HCT116 (cell line): Measurements from ENCODE around the gene PAGE4.

Experiments
- EZH2 ChIP-seq: fragments of 200-600 bp; sonication (generic); IDR thresholded peaks from 2 replicates; pipeline ENCODE4 v1.6.1; 2017; ENCODE audit warnings: antibody characterized with exemption, mixed run types
- FOSL1 ChIP-seq: IDR thresholded peaks from 2 replicates; pipeline ENCODE4 v1.6.1; 2012; ENCODE audit warnings: low read depth
- SIN3A ChIP-seq: IDR thresholded peaks from 2 replicates; pipeline ENCODE4 v1.6.1; 2012; ENCODE audit warnings: low read depth
- YY1 ChIP-seq: IDR thresholded peaks from 2 replicates; pipeline ENCODE4 v1.6.1; 2011; ENCODE audit warnings: low read length, low read depth, moderate library complexity, mild to moderate bottlenecking; ENCODE audit not compliant: insufficient replicate concordance; ENCODE audit errors: extremely low read depth
- TF ChIP-seq, protein P1 (sequence below), 3 experiments: fragments of 200-600 bp in 1 of 3; sonication (generic) in 1 of 3; IDR thresholded peaks in 2 of 3; conservative IDR thresholded peaks in 1 of 3; 2 replicates each; pipeline ENCODE4 v1.5.1; 2012 to 2017; ENCODE audit warnings: low read depth in 2 of 3, low read length in 2 of 3, antibody characterized with exemption in 1 of 3, borderline replicate concordance in 1 of 3, control low read depth in 1 of 3, mild to moderate bottlenecking in 1 of 3, mixed read lengths in 1 of 3, mixed run types in 1 of 3, moderate library complexity in 1 of 3; ENCODE audit not compliant: insufficient read depth in 1 of 3
- TF ChIP-seq, protein P2 (sequence below): IDR thresholded peaks from 2 replicates; pipeline ENCODE4 v1.6.1; 2012; ENCODE audit warnings: low read depth
- TF ChIP-seq, protein P3 (sequence below): IDR thresholded peaks from 2 replicates; pipeline ENCODE4 v1.6.1; 2011; ENCODE audit warnings: mild to moderate bottlenecking, low read length, moderate library complexity; ENCODE audit not compliant: insufficient replicate concordance; ENCODE audit errors: extremely low read depth
- TF ChIP-seq, protein P4 (sequence below): IDR thresholded peaks from 2 replicates; pipeline ENCODE4 v1.6.1; 2012

DNA sequence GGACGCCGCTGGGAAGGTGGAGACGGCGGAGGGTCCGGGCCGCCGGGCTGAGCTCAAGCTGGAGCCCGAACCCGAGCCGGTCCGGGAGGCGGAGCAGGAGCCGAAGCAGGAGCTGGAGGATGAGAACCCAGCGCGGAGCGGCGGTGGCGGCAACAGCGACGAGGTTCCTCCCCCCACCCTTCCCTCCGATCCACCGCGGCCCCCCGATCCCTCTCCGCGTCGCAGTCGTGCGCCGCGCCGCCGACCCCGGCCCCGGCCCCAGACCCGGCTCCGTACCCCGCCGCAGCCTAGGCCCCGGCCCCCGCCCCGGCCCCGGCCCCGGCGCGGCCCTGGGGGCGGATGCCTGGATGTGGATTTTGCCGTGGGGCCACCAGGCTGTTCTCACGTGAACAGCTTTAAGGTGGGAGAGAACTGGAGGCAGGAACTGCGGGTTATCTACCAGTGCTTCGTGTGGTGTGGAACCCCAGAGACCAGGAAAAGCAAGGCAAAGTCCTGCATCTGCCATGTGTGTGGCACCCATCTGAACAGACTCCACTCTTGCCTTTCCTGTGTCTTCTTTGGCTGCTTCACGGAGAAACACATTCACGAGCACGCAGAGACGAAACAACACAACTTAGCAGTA, 50.7 kb downstream of the PAGE4 start:
- TF ChIP-seq YY1 (no peak), EZH2 (no peak), FOSL1 (no peak), SIN3A (no peak)
- TF ChIP-seq, protein P1, sequence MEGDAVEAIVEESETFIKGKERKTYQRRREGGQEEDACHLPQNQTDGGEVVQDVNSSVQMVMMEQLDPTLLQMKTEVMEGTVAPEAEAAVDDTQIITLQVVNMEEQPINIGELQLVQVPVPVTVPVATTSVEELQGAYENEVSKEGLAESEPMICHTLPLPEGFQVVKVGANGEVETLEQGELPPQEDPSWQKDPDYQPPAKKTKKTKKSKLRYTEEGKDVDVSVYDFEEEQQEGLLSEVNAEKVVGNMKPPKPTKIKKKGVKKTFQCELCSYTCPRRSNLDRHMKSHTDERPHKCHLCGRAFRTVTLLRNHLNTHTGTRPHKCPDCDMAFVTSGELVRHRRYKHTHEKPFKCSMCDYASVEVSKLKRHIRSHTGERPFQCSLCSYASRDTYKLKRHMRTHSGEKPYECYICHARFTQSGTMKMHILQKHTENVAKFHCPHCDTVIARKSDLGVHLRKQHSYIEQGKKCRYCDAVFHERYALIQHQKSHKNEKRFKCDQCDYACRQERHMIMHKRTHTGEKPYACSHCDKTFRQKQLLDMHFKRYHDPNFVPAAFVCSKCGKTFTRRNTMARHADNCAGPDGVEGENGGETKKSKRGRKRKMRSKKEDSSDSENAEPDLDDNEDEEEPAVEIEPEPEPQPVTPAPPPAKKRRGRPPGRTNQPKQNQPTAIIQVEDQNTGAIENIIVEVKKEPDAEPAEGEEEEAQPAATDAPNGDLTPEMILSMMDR (IDR thresholded peaks at IDR 0.05 in 2 of 3, conservative IDR thresholded peaks at IDR 0.05 in 1 of 3; ENCODE audit: borderline replicate concordance in 1 of 3, insufficient read depth in 1 of 3, low read depth in 2 of 3, low read length in 2 of 3) = no peak
- TF ChIP-seq, protein P2, sequence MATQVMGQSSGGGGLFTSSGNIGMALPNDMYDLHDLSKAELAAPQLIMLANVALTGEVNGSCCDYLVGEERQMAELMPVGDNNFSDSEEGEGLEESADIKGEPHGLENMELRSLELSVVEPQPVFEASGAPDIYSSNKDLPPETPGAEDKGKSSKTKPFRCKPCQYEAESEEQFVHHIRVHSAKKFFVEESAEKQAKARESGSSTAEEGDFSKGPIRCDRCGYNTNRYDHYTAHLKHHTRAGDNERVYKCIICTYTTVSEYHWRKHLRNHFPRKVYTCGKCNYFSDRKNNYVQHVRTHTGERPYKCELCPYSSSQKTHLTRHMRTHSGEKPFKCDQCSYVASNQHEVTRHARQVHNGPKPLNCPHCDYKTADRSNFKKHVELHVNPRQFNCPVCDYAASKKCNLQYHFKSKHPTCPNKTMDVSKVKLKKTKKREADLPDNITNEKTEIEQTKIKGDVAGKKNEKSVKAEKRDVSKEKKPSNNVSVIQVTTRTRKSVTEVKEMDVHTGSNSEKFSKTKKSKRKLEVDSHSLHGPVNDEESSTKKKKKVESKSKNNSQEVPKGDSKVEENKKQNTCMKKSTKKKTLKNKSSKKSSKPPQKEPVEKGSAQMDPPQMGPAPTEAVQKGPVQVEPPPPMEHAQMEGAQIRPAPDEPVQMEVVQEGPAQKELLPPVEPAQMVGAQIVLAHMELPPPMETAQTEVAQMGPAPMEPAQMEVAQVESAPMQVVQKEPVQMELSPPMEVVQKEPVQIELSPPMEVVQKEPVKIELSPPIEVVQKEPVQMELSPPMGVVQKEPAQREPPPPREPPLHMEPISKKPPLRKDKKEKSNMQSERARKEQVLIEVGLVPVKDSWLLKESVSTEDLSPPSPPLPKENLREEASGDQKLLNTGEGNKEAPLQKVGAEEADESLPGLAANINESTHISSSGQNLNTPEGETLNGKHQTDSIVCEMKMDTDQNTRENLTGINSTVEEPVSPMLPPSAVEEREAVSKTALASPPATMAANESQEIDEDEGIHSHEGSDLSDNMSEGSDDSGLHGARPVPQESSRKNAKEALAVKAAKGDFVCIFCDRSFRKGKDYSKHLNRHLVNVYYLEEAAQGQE = no peak
- TF ChIP-seq, protein P3, sequence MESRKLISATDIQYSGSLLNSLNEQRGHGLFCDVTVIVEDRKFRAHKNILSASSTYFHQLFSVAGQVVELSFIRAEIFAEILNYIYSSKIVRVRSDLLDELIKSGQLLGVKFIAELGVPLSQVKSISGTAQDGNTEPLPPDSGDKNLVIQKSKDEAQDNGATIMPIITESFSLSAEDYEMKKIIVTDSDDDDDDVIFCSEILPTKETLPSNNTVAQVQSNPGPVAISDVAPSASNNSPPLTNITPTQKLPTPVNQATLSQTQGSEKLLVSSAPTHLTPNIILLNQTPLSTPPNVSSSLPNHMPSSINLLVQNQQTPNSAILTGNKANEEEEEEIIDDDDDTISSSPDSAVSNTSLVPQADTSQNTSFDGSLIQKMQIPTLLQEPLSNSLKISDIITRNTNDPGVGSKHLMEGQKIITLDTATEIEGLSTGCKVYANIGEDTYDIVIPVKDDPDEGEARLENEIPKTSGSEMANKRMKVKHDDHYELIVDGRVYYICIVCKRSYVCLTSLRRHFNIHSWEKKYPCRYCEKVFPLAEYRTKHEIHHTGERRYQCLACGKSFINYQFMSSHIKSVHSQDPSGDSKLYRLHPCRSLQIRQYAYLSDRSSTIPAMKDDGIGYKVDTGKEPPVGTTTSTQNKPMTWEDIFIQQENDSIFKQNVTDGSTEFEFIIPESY = no peak
- TF ChIP-seq, protein P4, sequence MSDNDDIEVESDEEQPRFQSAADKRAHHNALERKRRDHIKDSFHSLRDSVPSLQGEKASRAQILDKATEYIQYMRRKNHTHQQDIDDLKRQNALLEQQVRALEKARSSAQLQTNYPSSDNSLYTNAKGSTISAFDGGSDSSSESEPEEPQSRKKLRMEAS = no peak
